HG02885 (cell line): ENCODE results near the gene GCNT2.
"Not testable (repeated sequence)": the region's sequence is repeated elsewhere in the genome, so short reads cannot be mapped to it uniquely, and the experiment has no call there.

ENCODE experiments used
- ATAC-seq: cut with Tn5 transposase; IDR thresholded peaks from one replicate; pipeline ENCODE4 v1.9.1; 2021; ENCODE audit warnings: mild to moderate bottlenecking; ENCODE audit not compliant: unreplicated experiment, poor library complexity

The GCNT2 gene

DNA sequence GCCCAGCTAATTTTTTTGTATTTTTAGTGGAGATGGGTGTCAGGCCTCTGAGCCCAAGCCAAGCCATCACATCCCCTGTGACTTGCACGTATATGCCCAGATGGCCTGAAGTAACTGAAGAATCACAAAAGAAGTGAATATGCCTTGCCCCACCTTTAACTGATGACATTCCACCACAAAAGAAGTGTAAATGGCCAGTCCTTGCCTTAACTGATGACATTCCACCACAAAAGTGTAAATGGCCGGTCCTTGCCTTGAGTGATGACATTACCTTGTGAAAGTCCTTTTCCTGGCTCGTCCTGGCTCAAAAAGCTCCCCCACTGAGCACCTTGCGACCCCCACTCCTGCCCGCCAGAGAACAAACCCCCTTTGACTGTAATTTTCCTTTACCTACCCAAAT lies 54.4 kb downstream of the GCNT2 start:
- ATAC-seq: not testable (repeated sequence)

DNA sequence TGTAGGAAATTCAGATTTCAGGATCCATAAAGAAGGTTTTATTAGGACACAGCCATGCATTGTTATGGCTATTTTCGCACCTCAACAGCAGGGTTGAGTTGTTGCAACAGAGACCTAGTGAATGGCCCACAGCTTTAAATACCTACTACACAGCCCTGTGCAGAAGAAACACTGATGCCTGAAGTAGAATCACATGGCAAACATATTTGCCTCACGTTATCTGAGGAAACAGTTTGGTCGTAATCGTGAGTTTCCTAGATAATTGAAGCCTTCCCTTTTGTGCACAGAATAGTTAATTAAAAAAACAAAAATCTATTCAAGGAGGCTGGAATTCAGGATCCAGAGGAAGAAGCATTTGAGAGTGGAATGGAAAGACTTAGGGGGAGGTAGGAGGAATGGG lies 55.1 kb downstream of the GCNT2 start:
- no peak for ATAC-seq

DNA sequence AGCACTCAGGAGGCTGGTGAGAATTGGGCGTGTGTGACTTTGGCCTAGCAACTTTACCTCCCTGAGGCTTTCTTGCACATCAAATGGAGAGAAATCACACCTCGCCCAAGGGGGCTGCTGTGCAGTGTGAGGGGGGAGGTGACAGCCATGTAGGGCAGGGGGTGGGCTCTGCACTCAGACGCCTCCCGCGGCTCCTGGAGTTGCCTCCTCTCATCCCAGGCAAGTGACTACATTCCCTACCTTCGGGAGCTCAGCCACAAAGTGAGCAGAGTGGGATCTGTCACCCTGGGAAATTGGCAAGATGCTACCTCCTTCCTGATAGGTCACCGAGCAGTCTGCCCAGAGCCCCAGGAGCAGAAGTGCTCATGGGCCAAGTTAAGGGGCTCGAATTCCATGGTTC lies 56.0 kb downstream of the GCNT2 start:
- no peak for ATAC-seq

DNA sequence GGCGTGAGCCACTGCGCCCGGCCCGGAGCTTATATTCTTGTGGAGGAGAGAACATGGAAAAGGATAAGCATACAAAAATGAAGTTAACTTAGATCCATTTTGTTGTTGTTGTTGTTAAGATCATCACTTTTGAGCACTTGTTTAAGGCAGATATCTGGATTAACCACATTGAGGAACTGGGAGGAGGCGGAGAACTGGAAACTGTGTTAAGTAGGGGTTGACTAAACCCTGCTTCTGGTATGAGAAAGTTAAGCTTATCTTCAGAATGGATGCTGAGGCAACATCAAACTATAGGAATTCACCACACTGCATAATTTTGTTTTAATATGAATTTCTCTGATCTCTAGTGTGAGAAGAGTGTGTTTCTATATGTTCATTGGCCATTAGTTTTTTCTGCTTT lies 57.6 kb downstream of the GCNT2 start:
- no peak for ATAC-seq

DNA sequence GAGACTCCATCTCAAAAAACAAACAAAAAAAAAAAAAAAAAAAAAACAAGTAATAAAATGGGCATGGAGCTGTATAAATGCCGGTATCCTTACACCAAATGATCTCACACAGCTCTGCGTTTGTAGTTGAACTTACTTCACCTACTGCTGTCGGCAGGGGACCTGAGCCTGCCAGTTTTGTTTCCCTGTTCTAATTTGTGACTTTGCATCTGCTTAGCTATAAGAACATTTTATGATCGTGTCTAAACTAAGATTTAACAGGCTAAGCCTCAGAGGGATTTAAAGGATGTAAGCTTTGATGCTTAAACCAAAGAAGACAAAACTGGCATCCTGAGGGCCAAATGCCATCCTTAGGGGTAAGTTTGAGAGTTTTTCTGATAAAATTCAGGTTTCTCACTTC lies 58.7 kb downstream of the GCNT2 start:
- no peak for ATAC-seq

DNA sequence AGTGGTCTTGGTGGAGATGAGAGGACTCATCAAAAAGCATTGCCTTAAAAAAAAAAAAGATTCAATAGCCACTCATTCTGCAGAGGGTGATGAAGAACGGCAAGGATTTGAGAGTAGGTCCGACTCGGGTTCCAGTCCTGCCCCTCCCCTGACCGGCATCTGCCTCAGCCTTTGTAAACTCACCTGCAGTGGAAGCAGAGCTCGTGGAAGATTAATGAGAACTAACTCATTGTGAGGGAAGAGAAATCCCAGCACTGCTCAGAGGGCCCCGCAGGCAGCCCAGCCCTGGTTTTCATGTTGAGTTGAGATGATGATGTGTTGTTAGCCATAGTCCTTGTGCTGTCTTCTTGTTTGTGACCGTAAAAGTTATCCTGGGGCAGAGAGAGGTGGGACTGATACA lies 59.4 kb downstream of the GCNT2 start:
- ATAC-seq: no peak

DNA sequence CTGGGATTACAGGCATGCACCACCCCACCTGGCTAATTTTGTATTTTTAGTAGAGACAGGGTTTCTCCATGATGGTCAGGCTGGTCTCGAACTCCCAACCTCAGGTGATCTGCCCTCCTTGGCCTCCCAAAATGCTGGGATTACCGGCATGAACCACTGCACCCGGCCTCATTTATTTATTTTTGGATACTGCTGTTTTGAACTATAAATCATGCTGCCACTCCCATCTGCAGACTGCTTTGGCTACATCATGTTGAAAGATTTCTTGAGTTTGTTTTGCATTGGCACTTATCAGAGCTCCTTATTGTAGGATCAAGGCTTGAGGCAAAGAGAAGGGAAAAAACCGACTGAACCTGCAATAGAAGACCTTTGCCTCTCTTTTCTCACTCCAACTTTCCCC lies 60.3 kb downstream of the GCNT2 start:
- ATAC-seq: not testable (repeated sequence)

DNA sequence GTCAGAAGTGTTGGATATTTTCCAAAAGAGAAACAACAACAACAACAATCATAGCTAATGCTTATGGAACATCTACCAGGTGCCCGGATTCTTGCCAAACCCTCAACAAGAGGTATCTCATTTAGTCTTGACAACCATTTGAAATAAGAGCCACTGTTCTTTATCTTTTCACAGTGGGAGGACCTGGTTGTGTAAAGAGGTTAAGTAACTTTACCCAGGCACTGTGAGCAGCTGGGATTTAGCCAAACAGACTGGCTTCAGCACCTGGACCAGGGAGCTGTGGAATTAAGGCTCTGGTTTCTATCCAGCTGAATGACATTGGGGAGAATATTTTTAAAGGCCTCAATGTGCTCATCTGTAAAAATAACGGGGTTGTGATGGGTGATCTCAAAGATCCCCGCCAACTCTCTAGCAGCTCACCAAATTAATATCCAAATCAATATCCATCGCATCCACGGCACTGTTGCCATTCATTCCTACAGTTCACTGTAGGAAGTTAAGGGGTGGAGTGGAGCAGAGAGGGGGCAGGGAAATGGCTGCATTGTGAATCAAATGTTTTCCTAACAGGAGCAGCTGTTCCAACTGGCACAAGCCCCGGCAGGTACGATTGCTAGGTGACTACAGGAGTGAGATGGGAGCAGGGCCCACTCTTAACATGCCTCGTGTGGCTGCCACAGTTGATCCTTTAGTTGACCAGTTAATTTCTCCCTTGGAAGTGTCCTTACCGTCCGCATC lies 61.8 kb downstream of the GCNT2 start:
- ATAC-seq: no peak

DNA sequence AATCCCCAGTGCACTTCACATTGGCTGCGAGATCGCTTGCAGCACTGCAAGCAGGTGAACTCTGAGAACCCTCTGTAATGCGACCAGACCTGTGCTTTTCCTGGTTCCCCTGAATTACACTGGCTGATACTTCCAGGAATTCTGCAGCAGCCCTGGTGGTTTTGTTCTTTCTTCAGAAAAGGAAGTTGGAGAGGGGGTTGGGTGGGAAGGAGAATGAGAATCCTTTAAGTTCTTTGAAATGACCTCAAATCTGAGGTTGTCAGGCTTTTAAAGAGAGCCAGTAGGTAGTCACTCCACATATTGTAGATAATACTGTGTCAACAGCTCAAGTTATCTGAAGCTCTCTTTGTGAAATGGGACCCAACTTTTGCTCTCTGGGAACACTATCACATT lies 62.4 kb downstream of the GCNT2 start:
- ATAC-seq: no peak

DNA sequence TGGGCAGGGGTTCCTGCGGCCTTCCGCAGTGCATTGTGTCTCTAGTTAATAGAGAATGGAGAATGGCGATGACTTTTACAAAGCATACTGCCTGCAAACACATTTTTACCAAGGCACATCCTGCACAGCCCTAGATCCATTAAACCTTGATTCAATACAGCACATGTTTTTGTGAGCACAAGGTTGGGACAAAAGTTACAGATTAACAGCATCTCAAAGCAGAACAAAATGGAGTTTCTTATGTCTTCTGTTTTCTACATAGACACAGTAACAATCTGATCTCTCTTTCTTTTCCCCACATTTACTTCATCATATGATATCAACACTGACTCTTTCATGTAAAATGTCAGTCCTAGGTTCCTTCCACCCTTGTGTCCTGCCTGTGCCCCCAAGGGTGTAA lies 63.5 kb downstream of the GCNT2 start:
- ATAC-seq: no peak

DNA sequence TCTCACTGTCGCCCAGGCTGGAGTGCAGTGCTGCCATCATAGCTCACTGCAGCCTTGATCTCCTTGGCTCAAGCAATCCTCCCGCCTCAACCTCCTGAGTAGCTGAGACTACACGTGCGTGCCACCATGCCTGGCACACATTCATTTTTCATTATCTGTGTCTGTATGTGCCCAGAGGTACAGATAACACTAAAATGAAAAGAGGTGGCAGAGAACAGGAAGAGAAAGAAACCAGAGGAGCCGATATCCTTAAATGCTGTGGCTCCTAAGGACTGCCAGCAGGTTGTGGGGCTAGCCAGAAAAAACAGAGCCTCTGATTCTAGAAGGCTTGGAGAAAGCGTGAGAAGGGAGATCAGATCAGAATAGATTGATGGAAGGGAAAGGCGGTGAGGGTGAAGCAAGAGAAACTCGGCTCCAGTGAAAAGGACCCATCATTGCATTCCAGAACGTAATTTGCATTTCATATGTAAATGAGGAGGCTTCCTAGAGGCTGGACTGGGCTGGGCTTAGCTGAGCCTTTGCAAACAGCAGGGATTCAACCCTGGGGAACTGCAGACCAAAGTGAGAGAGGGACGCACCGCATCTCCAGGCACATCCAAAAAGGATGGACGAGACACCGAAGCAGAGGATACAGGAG lies 64.2 kb downstream of the GCNT2 start:
- ATAC-seq: no peak

DNA sequence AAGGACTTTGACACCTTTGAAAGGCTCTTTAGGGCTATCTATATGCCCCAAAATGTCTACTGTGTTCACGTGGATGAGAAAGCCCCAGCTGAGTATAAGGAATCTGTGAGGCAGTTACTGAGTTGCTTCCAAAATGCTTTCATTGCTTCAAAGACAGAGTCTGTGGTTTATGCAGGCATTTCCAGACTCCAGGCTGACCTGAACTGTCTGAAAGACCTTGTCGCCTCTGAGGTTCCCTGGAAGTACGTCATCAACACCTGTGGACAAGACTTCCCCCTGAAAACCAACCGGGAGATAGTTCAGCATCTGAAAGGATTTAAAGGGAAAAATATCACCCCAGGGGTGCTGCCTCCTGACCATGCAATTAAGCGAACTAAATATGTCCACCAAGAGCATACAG lies 65.2 kb downstream of the GCNT2 start:
- ATAC-seq: no peak

DNA sequence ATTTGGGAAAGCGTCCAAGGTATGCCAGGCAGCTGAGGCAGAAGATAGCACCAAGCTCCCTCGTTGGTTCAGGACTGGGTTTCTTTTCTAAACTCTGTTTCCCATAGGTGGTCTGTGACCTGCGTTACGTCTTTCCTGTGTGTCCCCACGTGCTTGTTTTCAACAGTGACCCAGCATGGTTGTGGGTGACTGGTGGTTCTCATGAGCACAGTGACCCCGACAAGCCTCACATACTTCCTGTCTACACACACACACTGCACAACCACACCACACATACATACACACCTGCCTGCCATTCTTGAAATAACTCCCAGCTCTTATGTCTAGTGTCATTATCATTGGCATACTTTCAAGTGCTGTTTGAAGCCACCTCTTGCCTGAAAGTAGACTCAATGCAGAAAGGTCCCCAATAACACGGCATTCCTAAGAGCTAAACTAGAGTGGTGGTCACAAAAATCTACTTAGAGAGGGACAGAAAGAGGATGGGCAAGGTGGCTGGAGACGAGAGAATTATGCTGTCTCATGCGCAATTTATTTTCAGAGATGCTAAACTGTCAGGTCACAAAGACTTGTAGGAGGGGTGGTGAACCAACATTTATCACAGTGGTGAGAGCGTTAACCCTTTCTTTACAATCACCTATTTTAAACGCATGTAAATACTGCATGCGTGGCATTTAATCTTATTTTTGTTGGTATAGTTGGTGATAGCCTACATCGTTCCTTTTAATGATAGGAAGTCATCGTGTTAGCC lies 66.7 kb downstream of the GCNT2 start:
- no peak for ATAC-seq

DNA sequence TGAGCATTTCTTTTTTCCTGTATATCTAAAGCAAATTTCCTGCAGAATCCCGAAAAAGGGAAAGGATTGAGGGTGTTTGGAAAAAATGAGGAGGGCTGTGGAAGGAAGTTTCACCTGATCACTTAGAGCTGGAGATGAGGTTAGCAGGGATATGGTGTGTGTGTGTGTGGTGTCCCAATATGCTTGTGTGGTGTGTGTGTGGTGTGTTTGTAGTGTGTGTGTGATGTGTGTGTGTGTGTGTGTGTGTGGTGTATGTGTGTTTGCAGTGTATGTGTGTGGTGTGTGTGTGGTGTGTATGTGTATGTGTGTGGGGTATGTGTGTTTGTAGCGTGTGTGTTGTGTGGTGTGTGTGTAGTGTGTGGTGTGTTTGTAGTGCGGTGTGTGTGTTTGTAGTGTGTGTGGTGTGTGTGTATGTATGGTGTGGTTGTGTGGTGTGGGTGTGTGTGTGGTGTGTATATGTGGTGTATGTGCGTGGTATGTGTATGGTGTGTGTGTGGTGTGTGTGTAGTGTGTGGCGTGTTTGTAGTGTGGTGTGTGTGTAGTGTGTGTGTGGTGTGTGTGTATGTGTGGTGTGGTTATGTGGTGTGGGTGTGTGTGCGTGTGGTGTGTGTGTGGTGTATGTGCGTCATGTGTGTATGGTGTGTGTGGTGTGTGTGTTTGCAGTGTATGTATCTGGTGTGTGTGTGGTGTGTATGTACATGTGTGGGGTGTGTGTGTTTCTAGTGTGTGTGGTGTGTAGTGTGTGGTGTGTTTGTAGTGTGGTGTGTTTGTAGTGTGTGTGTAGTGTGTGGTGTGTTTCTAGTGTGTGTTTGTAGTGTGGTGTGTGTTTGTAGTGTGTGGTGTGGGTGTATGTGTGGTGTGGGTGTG lies 67.6 kb downstream of the GCNT2 start:
- ATAC-seq: no peak

DNA sequence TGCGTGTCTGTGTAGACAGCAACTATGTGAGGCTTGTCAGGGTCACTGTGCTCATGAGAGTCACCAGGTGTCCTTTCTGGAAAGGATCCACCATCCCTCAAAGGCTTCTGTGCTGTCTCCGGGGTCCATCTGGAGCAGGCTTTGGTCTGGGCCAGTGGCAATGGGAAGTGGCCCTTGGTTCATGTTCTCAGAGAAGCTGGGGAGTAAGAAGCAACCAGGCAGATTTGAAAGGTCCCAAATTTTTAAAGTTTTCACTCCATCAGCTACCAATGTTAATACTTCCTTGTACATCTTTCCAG lies 68.2 kb downstream of the GCNT2 start:
- no peak for ATAC-seq

DNA sequence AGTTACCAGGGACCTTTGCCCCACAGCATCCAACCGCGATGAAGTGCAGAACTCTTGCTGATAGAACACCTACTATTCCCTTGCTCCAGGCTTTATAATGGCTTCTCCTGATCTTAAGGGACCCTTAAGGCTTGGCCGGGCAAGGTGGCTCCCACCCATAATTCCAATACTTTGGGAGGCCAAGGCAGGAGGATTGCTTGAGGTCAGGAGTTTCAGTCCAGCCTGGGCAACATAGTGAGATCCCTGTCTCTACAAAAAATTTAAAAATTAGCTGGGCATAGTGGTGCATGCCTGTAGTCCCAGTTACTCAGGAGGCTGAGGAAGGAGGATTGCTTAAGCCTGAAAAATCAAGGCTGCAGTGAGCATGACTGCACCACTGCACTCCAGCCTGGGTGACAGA lies 68.8 kb downstream of the GCNT2 start:
- no peak for ATAC-seq

DNA sequence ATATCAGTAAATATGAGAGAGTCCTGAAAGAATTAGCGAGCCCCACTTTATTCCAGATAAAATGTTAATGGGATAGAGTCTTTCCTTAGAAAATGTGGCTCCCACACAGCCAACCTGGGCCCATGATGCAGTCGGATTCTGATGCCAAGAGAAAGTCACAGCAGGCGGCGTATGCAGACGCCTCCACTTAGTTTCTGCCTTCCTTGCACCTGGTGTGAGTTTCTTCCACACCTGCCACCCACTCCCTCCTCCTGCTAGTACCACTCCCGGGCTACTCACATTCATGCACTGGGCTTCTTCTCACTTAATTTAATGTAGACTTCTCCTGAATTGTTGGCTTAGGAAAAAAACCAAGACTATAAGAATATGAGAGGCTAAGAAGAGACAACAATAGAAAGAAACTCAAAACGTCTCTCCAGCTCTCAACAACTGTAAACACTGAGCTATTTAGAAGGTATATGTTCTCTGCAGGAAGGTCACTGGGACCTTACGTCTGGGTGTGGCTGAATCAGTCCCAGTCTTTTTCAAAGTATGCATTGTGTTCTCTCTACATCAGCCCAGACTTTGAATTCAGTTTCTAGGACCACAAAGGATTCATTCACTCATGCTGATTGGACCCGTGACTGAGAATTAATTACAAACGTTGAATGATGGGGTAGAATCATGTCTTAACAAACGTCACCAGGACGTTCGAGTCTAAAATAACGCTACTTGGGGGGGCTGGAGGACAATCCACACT lies 70.4 kb downstream of the GCNT2 start:
- ATAC-seq: no peak

DNA sequence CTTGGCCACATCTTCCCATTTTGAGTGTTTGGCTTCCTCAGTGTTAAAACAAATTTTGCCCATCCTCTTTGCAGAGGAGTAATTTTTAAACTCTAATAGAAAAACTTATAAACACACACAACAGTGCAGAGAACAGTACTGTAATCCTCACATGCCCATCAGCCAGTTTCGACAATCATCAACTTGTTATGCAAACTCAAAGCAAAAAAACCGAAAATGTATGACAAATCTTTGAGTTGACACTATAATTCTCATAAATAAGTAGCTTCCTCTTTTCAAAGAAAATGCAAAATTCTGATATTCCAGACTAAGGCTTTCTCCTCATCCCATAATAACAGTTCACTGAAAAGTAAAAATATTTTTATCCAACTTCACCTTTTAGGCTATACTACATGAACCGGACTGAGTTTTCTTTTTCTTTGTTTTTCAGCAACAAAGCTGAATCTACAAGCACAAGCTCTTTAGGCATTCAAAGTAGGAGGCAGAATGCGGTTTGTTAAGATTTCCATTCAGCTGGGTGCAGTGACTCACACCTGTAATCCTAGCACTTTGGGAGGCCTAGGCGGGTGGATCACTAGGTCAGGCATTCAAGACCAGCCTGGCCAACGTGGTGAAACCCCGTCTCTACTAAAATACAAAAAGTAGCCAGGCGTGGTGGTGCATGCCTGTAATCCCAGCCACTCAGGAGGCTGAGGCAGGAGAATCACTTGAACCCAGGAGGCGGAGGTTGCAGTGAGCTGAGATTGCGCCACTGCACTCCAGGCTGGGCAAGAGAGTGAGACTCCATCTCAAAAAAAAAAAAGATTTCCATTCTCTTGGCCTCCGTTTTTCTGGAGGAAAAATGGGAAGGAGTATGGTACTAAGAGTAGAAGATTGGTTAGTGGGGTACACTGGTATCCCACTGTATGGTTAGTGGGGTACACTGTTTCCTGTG lies 74.8 kb downstream of the GCNT2 start:
- ATAC-seq: peak; percentile 74

DNA sequence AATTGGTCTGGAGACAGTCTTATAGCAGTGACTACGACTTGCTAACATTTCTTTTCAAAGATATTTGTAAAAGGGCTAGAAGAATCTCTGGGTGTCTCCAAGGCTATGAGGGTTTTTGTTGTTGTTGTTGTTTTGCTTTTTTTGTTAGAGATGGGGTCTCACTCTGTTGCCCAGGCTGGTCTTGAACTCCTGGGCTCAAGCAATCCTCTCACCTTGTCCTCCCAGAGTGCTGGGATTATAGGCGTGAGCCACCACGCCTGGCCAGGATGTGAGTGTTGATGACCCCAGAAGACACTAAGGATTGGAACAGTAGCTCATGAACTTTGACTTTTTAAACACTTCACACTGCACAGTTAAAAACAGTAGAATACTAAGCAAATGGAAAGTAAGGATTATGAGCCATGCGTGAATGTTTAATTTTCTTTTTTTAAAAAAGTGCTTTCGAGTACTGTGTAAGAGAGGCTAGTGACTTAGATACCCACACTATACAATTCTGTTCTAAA lies 76.4 kb downstream of the GCNT2 start:
- no peak for ATAC-seq
